ENCODE data around the gene SCLY.
"Not testable (repeated sequence)": the region's sequence is repeated elsewhere in the genome, so short reads cannot be mapped to it uniquely, and the experiment has no call there.

Gene SCLY

DNA sequence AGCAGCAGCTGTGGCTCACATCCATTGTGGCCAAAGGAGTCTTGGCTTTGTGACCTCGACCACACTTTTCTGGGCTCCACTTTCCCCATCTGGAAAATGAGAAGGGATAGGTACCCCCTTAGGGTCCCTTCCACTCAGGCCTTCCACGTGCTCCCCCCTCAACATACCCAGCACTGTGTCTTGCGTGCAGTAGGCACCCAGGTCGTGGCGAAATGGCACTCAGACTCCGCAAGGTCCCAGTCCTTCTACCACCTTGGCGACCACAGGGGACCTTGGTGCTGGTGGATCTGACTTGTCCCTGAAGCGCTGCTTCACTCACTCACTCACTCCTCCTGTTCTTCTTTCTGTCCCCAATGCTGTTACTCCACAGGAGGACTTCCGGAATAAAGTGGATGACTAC, 19.9 kb upstream of the SCLY start:
- no peak for DNase-seq (ENCODE audit: low read depth, low spot score)

DNA sequence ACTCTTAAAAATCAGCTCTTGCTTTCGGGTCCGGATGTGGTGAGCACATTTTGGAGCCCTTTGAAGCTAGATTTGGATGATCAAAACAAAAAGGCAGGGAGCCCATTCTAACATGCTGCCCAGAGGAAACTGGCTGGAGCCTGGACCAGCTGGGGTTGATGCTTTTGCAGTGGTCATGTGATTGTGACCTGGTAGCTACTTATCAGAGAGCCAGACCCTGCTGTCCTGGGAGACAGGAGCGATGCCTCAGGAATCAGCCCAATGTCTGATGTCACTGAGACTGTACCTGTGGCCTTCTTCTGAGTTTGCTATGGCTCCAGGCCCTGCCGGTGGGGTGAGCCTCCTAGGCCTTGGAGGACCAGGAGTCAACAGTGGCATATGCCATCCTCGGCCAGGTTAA, 18.7 kb upstream of the SCLY start:
- no peak for DNase-seq (ENCODE audit: low read depth, low spot score)

DNA sequence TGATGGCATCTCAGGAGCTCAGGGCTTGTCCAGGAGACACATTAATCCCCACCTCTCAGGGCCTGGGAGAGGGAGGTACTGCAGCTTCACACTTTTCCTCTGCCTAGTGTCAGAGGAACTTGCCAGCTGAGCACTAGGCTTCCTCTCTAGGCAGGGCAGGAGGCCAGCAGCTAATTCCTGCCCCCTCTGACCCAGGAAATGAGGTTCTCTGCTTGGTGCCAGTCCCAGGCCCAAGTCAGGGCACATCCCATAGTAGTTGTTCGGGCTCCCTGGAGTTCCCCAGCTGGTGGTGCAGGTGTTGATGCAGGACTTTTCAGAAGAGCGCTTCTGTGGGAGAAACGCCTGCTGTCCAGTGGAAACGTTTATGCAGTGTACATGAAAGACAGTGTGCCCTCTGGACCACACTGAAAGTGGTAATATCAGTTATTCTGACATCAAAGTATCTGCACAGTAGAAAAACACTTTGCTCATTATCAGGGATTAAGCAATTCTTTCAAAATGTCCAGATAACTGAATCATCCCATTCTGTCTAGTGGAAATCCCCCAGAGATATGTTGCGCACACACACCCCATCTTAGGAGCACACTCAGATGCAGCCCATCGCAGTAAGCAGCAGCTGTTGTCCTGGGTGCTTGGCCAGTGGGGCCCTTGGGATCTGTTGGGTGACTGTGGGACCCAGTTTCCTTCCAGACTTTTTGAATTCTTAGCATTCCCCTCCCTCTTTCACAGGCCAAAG, 17.8 kb upstream of the SCLY start:
- no peak for DNase-seq (ENCODE audit: low read depth, low spot score)

DNA sequence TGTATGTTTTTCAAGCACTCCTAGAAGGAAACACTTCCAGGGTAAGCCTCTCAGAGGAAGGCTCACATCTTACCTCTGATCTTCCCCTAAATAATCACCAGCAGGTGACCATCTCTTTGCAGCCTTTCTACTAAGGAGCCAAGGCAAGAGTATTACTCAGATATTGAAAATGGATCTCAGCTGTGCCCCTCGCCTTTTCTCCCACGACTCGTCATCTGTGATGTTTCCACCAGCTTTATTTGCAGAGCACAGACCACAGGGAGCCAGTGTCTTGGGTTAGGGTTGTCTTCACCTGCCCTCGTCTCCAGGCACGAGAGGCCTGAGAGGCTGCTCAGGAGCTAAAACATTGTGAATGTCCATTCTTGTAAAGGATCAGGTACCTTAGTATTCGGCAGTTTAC, 16.9 kb upstream of the SCLY start:
- no peak for DNase-seq (ENCODE audit: low read depth, low spot score)

DNA sequence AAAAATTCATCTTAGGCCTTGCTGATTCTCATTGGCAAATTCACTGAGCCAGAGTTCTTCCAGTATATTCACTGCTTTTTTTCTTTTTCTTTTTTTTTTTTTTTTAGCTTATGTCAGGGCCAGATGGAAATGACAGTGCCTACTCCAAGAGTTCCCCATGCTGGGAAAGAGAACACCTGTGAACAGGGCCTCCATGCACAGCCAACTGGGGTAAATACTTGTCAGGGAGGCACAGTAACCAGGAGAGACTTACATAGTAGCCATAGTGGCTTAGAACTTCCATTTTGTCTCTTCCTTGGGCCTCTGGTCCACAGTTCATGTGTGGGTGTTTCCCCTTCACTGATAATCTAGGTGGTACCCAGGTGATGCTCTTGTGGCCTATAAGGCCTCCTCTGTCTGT, 15.2 kb upstream of the SCLY start:
- no peak for DNase-seq (ENCODE audit: low read depth, low spot score)

DNA sequence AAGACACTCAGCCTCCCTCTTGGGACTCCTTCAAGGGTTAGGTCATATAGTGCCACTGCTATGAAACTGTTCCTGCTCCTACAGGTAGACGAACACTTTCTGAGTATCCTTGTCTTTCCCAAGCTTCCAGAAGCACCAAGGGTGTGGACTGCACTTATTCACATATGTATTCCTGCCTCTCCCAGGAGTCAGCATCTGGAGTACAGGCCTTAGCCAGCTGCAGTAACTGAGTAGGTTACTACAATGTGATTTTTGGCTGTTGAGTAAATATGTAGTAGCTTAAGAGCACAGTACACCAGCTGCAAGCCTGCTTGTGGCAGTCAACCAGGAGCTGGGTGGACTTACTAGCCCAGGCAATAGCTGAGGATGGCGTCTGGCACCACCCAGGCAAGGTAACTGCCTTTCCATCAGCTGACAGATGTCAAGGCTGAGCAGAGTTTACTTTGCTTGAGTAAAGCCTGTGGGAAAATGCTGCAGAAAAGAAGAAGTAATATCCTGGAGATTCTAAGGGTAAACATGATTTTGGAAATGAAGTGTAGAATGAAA, 14.0 kb upstream of the SCLY start:
- no peak for DNase-seq (ENCODE audit: low read depth, low spot score)

DNA sequence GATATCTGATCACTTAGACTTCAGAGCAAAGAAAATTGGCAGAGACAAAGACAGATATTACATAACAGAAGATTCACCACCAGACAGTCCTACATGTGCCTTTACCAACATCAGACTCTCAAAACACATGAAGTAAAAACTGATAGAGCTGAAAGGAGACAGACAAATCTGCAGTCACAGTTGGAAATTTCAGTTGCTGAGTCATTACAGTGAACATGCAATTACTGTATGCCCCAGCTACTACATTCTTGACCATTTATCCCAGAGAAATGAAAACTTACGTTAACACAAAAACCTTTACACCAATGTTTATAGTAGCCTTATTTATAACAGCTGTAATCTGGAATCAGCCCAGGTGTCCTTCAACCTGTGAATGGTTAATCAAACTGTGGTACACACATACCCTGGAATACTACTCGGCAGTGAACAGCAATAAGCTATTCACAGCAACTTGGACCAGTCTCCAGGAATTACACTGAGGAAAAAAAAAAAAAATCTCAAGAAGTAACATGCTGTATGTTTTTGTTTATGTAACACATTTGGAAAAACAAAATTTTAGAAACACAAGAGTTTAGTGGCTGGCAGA, 7.5 kb upstream of the SCLY start:
- DNase-seq (ENCODE audit: low read depth, low spot score) = no peak

DNA sequence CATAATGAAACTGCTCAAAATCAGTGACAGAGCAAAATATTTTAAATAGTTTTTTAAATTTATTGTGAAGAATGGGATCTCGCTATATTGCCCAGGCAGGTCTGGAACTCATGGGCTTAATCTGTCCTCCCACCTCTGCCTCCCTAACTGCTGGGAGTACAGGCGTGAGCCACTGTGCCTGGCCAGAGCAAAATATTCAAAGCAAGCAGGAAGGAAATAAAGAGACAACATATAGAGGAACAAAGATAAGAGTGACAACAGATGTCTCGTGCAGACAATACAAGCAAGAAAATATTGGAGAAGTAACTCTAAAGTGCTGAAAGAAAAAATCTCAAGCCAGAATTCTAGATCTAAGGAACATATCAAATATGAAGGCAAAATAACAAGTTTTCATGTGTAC, 5.0 kb upstream of the SCLY start:
- no peak for DNase-seq (ENCODE audit: low read depth, low spot score)

DNA sequence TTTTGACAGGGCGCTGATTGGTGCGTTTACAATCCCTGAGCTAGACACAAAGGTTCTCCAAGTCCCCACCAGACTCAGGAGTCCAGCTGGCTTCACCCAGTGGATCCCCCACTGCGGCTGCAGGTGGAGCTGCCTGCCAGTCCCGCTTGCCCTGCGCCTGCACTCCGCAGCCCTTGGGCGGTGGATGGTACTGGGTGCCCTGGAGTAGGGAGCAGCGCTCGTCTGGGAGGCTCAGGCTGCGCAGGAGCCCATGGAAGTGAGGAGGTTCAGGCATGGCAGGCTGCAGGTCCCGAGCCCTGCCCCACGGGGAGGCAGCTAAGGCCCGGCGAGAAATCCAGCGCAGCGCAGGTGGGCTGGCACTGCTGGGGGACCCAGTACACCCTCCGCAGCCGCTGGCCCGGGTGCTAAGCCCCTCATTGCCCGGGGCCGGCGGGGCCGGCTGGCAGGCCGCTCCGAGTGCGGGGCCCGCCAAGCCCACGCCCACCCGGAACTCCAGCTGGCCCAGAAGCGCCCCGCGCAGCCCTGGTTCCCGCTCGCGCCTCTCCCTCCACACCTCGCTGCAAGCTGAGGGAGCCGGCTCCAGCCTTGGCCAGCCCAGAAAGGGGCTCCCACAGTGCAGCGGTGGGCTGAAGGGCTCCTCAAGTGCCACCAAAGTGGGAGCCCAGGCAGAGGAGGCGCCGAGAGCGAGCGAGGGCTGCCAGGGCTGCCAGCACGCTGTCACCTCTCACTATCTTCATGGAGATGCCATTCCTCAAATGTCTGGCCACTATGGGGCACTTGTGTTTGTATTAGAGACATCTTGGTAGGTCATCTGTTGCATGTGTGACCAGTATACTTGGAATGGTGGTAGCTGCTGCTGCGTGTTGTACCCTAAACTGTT, 2.9 kb upstream of the SCLY start:
- not testable (repeated sequence) for DNase-seq (ENCODE audit: low read depth, low spot score)

DNA sequence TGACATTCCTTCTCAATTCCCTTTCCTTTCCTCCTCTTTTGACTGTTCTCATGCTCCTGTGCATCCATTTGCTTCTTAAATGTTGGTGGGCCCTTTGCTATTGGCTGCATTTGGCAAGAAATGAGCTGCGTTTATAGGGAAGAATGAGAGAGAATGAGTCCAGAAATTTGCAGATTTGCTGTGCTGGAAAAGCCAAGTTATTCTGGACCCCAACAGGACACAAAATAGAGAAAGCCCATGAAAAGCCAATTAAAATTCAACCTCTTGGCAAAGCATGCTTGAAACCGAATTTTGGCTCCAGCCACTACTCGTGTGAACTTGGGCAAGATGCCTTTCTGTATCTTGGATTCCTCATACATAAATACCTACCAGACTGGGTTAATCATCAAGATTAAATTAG, 1.3 kb upstream of the SCLY start:
- DNase-seq (ENCODE audit: low read depth, low spot score) = no peak

DNA sequence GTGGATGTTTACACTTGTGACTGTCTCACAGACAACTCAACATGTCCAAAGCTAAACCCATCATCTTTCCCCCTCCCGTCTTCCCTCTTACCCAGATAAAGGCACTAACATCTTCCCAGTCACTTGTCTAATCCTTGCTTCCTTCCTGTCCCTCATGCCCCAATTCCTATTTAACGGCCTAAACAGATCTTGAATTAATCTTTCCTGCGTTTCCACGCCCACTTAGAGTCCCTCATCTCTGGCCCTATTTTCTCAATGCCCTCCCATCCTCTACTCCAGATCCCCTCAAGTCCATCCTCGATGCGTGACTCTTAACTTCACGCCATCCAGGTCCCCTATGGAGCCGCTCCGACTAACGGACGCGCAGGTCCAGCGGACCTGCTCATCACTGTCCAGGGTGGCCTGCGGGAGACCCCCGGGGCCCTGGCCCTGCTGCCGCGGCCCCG, 682 bp upstream of the SCLY start:
- DNase-seq (ENCODE audit: low read depth, low spot score) = no peak

DNA sequence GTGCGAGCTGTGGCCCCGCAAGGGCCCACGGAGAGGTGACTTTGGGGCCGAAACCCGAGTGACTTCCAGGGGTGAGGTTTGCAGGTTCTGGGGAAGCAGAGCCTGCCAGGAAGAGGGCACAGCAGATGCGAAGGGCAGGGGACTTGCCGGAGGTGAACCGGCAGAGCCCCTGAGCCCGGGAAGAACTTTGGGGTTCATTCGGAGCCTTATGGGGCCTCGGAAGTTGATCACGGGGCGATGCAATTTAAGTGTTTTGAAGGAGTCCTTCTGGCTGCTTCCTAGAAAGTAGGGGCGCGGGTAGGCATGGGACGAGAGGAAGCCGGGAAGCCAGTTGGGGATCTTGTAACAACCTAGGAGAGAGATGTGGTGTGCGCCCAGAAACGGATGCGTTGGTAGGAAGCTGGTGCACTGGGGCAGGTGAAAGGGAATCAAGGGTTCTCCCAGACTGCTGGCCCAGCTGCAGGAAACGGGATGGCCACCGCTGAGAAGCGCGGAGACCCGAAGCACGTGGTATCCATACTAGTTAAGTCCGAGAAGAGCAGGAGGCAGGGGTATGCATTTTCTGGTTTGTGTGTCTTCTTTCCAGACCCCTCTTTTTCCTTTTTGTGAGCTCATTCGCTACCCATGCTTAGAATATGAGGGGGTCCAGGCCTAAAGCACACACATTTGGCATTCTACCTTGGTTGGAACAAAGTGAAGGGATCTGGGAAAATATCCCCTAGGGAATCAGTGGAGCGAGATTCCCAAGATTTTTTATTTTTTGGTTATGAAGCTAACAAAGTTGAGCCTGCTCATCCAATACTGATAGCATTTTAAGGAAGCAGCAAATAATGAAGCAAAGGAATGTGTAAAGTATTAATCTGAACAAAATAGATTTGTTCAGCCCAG, 758 bp downstream of the SCLY start:
- DNase-seq (ENCODE audit: low read depth, low spot score) = no peak

DNA sequence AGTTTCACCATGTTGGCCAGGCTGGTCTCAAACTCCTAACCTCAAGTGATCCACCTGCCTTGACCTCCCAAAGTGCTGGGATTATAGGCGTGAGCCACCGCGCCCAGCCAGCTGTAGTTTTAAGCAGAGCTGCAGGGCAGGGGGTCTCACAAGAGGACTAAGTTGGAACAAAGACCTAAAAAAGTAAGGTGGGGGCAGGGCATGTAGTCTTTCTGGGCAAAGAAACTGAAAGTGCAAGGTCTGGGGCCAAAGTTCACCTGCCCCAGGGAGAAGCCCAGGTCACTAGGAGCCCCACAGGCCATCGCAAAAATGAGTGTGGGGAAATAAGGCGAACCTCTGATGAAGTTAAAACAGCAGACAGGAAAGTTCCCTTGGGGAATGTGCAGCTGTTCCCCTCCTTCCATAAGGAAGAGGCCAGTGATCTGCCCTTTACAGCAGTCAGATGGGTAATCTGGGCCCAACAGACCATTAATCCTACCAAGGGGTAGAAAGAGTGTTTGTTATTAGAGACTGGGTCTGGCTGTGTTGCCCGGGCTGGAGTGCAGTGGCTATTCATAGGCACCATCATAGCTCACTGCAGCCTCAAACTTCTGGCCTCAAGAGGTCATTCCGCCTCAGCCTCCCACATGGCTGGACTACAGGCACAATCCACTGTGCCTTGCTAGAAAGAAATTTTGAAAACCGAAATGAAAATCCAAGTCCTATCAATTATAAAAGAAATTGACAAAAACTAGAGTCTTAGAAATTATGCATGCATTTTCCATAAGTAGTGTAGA, 2.8 kb downstream of the SCLY start:
- DNase-seq (ENCODE audit: low read depth, low spot score) = no peak

DNA sequence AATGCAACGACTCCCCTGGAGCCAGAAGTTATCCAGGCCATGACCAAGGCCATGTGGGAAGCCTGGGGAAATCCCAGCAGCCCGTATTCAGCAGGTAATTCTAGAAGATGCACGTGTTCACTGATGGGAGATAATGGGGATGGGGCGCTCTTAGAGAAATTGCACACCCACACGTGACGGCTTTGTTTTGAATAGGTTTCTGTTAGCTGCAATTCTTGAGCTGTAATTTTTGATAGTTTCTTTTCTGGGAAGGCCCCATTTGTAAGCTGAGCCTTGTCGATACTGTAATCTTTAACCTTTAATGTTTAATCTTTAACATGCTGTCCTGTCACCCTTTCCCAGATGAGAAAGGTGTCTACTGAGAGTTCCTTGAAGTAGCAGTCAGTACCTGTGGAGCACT, 3.6 kb downstream of the SCLY start:
- DNase-seq (ENCODE audit: low read depth, low spot score) = no peak

DNA sequence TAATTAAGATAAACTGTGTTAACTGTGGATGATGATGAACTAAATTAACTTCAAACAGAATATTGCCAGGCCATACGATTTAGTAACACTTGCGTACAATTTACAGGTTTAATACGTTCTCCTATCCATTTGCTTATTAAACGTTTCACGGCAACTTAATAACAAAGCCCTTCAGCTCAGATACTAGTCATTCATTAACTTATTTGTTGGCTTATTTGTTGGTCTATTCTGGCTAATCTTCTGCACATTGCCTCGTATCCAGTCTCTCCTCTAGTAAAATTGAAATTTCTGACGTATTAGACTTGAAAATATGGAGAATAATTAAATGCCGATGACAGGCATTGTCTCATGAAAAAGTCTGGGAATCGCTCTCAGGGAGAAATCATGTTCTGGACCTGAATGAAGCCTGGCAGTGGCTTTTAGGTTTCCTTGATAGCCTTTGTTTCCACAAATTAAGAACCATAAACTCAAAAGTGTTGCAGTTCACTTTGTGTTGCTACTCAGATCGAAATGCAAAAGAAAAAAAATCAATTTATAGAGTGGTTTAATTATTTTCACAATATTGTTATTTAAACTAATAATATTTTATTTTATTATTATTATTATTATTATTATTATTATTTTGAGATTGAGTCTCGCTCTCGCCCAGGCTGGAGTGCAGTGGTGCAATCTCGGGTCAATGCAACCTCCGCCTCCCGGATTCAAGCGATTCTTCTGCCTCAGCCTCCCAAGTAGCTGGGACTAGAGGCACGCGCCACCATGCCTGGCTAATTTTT, 4.5 kb downstream of the SCLY start:
- DNase-seq (ENCODE audit: low read depth, low spot score) = no peak

DNA sequence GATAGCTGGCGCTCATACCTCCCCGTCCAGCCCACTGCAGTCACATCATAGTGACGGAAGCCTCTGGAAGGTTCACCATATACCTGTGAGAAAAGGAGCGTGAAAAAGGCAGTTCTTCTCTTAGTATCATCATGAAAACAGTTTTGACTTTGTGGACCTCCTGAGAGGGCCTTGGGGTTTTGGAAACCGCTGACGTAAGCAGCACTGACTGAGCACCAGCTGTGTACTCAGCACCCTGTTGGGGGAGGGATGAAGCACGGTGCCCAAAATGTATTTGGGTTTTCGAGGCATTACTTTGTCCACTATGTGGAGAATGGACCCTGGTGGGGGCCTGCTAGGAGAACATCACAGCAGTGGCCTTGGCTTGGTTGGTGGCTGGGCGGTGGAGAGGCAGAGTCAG, 5.4 kb downstream of the SCLY start:
- DNase-seq (ENCODE audit: low read depth, low spot score) = no peak

DNA sequence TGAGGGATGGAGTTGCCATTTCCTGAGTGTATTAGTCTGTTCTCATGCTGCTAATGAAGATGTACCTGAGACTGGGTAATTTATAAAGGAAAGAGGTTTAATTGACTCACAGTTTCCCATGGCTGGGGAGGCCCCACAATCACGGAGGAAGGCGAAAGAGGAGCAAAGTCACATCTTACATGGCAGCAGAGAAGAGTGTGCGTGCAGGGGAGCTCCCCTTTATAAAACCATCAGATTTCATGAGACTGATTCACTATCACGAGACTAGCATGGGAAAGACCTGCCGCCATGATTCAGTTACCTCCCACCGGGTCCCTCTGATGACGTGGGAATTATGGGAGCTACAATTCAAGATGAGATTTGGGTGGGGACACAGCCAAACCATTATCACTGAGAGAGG, 5.9 kb downstream of the SCLY start:
- DNase-seq (ENCODE audit: low read depth, low spot score) = not testable (repeated sequence)

DNA sequence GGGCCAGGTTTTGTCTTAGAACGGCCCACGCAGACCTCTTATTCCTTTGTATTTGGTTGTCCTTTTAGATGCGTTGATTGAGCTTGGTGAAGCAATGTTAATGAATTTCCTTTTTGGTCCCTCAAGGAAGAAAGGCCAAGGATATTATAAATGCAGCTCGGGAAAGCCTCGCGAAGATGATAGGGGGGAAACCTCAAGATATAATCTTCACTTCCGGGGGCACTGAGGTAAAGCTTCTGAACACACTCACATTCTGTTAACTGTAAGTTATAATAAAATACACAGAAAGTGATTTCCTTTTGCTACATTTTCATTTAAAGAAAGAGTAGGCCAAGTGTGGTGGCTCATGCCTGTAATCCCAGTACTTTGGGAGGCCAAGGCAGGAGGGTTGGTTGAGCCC, 7.1 kb downstream of the SCLY start:
- no peak for DNase-seq (ENCODE audit: low read depth, low spot score)

DNA sequence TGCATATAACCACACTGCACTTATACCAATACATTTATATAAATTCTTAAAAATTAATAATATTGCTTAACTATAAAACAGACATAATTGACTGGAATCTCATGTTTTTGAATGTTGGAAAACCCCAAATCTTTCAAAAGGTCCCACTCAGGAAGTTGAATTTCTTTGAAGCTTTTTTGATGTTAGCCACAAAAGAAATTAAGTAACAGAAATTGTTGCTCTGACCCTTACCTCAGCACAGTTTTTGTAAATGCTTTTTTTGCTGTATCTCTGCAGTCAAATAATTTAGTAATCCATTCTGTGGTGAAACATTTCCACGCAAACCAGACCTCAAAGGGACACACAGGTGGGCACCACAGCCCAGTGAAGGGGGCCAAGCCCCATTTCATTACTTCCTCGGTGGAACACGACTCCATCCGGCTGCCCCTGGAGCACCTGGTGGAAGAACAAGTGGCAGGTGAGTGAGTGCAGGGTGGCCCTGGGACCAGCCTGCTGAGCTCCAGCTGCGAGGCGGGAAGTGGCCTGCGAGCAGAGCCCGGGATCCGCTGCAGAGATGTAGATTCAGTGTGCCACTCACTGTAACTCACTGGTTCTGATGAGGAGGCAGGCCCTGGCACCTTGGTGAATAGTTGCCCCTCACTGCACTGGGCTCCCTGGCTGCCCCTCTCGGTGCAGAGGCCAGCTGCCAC, 8.4 kb downstream of the SCLY start:
- no peak for DNase-seq (ENCODE audit: low read depth, low spot score)
